H9 (cell line): ENCODE results near the gene KRTAP13-4. TPM values are rescaled to one million over a fixed set of nuclear protein-coding genes. Genes with fewer than 3 reads are reported as not detected.

Source experiments
- DNase-seq: peaks from one replicate; pipeline ENCODE4 v3.0.0-alpha.2; 2017
- H2AFZ ChIP-seq: one replicate; pipeline ENCODE4 v1.6.1; 2013; ENCODE audit warnings: mild to moderate bottlenecking, low read length, control low read depth, moderate library complexity
- H2AK5ac ChIP-seq: 2 replicates; pipeline ENCODE4 v1.6.1; 2013; ENCODE audit warnings: low read length, control low read depth, mixed read lengths; ENCODE audit not compliant: insufficient read length
- H2BK120ac ChIP-seq: one replicate; pipeline ENCODE4 v1.6.1; 2013; ENCODE audit warnings: low read depth, mild to moderate bottlenecking, low read length, control low read depth, inconsistent platforms; ENCODE audit not compliant: poor library complexity, severe bottlenecking
- H2BK12ac ChIP-seq: 2 replicates; pipeline ENCODE4 v1.6.1; 2013; ENCODE audit warnings: low read length, control low read depth, mixed read lengths, low read depth; ENCODE audit not compliant: insufficient read length
- H2BK15ac ChIP-seq: 2 replicates; pipeline ENCODE4 v1.6.1; 2013; ENCODE audit warnings: low read depth, low read length, control low read depth
- H2BK20ac ChIP-seq: one replicate; pipeline ENCODE4 v1.6.1; 2013; ENCODE audit warnings: low read depth, mild to moderate bottlenecking, low read length, control low read depth, inconsistent platforms; ENCODE audit not compliant: poor library complexity, severe bottlenecking
- H2BK5ac ChIP-seq: 2 replicates; pipeline ENCODE4 v1.6.1; 2013; ENCODE audit warnings: low read length, control low read depth, mixed read lengths; ENCODE audit not compliant: insufficient read length
- H3K14ac ChIP-seq: 2 replicates; pipeline ENCODE4 v1.6.1; 2013; ENCODE audit warnings: low read length, control low read depth; ENCODE audit not compliant: insufficient read depth
- H3K18ac ChIP-seq: 2 replicates; pipeline ENCODE4 v1.6.1; 2013; ENCODE audit warnings: low read depth, mild to moderate bottlenecking, mixed read lengths, low read length, control low read depth; ENCODE audit not compliant: insufficient read length
- H3K23ac ChIP-seq: 2 replicates; pipeline ENCODE4 v1.6.1; 2013; ENCODE audit warnings: low read length, control low read depth, mixed read lengths, low read depth; ENCODE audit not compliant: insufficient read length
- H3K23me2 ChIP-seq: 2 replicates; pipeline ENCODE4 v1.6.1; 2013; ENCODE audit warnings: low read depth, mild to moderate bottlenecking, mixed read lengths, low read length, control low read depth; ENCODE audit not compliant: insufficient read length, poor library complexity, severe bottlenecking
- H3K27ac ChIP-seq: 2 replicates; pipeline ENCODE4 v1.5.1; 2013; ENCODE audit warnings: low read length, control low read depth, mixed read lengths, low read depth; ENCODE audit not compliant: insufficient read length
- H3K27me3 ChIP-seq: 2 replicates; pipeline ENCODE4 v1.6.1; 2013; ENCODE audit warnings: low read length, control low read depth, inconsistent platforms; ENCODE audit not compliant: insufficient read depth
- H3K4ac ChIP-seq: 2 replicates; pipeline ENCODE4 v1.6.1; 2013; ENCODE audit warnings: low read depth, mild to moderate bottlenecking, control low read depth, inconsistent platforms, low read length, moderate library complexity
- H3K4me1 ChIP-seq: 2 replicates; pipeline ENCODE4 v1.6.1; 2013; ENCODE audit warnings: low read length, control low read depth, inconsistent platforms; ENCODE audit not compliant: insufficient read depth
- H3K4me2 ChIP-seq: 2 replicates; pipeline ENCODE4 v1.6.1; 2013; ENCODE audit warnings: low read length, control low read depth, mixed read lengths; ENCODE audit not compliant: insufficient read length, insufficient read depth
- H3K56ac ChIP-seq: 2 replicates; pipeline ENCODE4 v1.6.1; 2013; ENCODE audit warnings: low read depth, mild to moderate bottlenecking, mixed read lengths, low read length, control low read depth; ENCODE audit not compliant: insufficient read length
- H3K79me1 ChIP-seq: 2 replicates; pipeline ENCODE4 v1.6.1; 2013; ENCODE audit warnings: low read depth, mild to moderate bottlenecking, moderate library complexity, low read length, control low read depth, inconsistent platforms; ENCODE audit not compliant: insufficient read depth, poor library complexity, severe bottlenecking
- H3K79me2 ChIP-seq: 2 replicates; pipeline ENCODE4 v1.6.1; 2013; ENCODE audit warnings: low read length, control low read depth, inconsistent platforms; ENCODE audit not compliant: insufficient read depth
- H3K9ac ChIP-seq: 2 replicates; pipeline ENCODE4 v1.6.1; 2013; ENCODE audit warnings: low read length, control low read depth, mixed read lengths; ENCODE audit not compliant: insufficient read length; ENCODE audit errors: extremely low read depth
- H3K9me3 ChIP-seq: one replicate; pipeline ENCODE4 v1.6.1; 2013; ENCODE audit warnings: low read depth, low read length, inconsistent platforms; ENCODE audit not compliant: control insufficient read depth
- H3T11ph ChIP-seq: one replicate; pipeline ENCODE4 v1.6.1; 2013; ENCODE audit warnings: mild to moderate bottlenecking, low read length, control low read depth, inconsistent platforms
- H4K20me1 ChIP-seq: one replicate; pipeline ENCODE4 v1.6.1; 2013; ENCODE audit not compliant: control insufficient read depth, insufficient read length, insufficient read depth
- H4K5ac ChIP-seq: 2 replicates; pipeline ENCODE4 v1.6.1; 2013; ENCODE audit warnings: low read depth, mild to moderate bottlenecking, mixed read lengths, low read length, control low read depth; ENCODE audit not compliant: insufficient read length
- H4K8ac ChIP-seq: replicated peaks from 2 replicates; pipeline ENCODE4 v1.6.1; 2013; ENCODE audit warnings: low read length, control low read depth, mixed read lengths, low read depth; ENCODE audit not compliant: insufficient read length
- H4K91ac ChIP-seq: 2 replicates; pipeline ENCODE4 v1.6.1; 2013; ENCODE audit warnings: low read depth, mild to moderate bottlenecking, moderate library complexity, mixed read lengths, low read length, control low read depth; ENCODE audit not compliant: insufficient read length
- H3K27ac Mint-ChIP-seq, 3 experiments: 2 replicates in 2 of 3; 3 replicates in 1 of 3; pipeline ENCODE4 v1.8.0; 2020 to 2021; ENCODE audit warnings: mixed read lengths in 3 of 3, mild to moderate bottlenecking in 1 of 3, moderate library complexity in 1 of 3
- H3K27me3 Mint-ChIP-seq: 2 replicates; pipeline ENCODE4 v1.8.0; 2021; ENCODE audit warnings: low read depth, mild to moderate bottlenecking, moderate library complexity, mixed read lengths
- H3K36me3 Mint-ChIP-seq, 3 experiments: 2 replicates in 2 of 3; 3 replicates in 1 of 3; pipeline ENCODE4 v1.8.0; 2020 to 2021; ENCODE audit warnings: low read depth in 3 of 3, mixed read lengths in 3 of 3; ENCODE audit not compliant: insufficient read depth in 1 of 3
- H3K4me1 Mint-ChIP-seq, 2 experiments: 2 replicates each; pipeline ENCODE4 v1.8.0; 2020; ENCODE audit warnings: mixed read lengths in 2 of 2
- H3K4me3 Mint-ChIP-seq, 2 experiments: 2 replicates in 1 of 2; 3 replicates in 1 of 2; pipeline ENCODE4 v1.8.0; 2020 to 2021; ENCODE audit warnings: mild to moderate bottlenecking in 2 of 2, mixed read lengths in 2 of 2, moderate library complexity in 1 of 2
- H3K9me3 Mint-ChIP-seq, 2 experiments: 2 replicates in 1 of 2; 3 replicates in 1 of 2; pipeline ENCODE4 v1.8.0; 2020; ENCODE audit warnings: mild to moderate bottlenecking in 2 of 2, mixed read lengths in 2 of 2, moderate library complexity in 1 of 2
- CTCF ChIP-seq: fragments of 200-600 bp; sonication (generic); conservative IDR thresholded peaks from 3 replicates; pipeline ENCODE4 v1.8.0; 2021; ENCODE audit warnings: antibody characterized with exemption, mild to moderate bottlenecking
- WGBS: extraction: QIAGEN DNeasy Blood & Tissue Kit; methylation state at CpG from one replicate; pipeline ENCODE4 v1.1.7; 2013; ENCODE audit warnings: missing lambda C conversion rate, low lambda C conversion rate, mixed read lengths; ENCODE audit not compliant: insufficient read length; ENCODE audit errors: extremely low coverage; 5-methylcytosine and 5-hydroxymethylcytosine counted together
- total RNA-seq: library from RNA; stranded (reverse); gene quantifications from 2 replicates; pipeline ENCODE4 v1.2.1, GENCODE V29; 2021

Gene KRTAP13-4
- total RNA-seq, 1 experiment from 2014 or later = 0.39 TPM

- H3K27ac Mint-ChIP-seq = no peak overlapping the region
- no peak overlapping the region for H2BK12ac ChIP-seq
- H4K20me1 ChIP-seq = no peaks in the 10 kb centered on the region
- no peaks in the 10 kb centered on the region for H3K9me3 ChIP-seq
- no peak overlapping the region for H3K4me3 Mint-ChIP-seq
- H2BK15ac ChIP-seq = no peak overlapping the region
- H3K79me2 ChIP-seq = no peaks in the 10 kb centered on the region
- no peak overlapping the region for H2BK20ac ChIP-seq
- H2AFZ ChIP-seq = no peak overlapping the region
- H3K56ac ChIP-seq = no peak overlapping the region
- H3K27ac ChIP-seq = no peak overlapping the region
- H3K36me3 Mint-ChIP-seq = peaks cover 0 to 4% (median 0%) of the 10 kb centered on the region in 3 experiments; a peak in 1 of 7 replicates
- no peak for TF ChIP-seq CTCF
- H3K4me1 Mint-ChIP-seq = peaks cover 8 to 16% of the 10 kb centered on the region in 2 experiments
- no peak overlapping the region for H3K14ac ChIP-seq
- H3K79me1 ChIP-seq = no peaks in the 10 kb centered on the region
- WGBS = no CpG with 5 or more reads among the region's 3 CpGs
- H2BK5ac ChIP-seq = no peak overlapping the region
- H4K5ac ChIP-seq = no peak overlapping the region
- no peak overlapping the region for H3T11ph ChIP-seq
- no peak overlapping the region for H3K4ac ChIP-seq
- no peak overlapping the region for H4K8ac ChIP-seq
- no peaks in the 10 kb centered on the region for H3K23me2 ChIP-seq
- no peak overlapping the region for H4K91ac ChIP-seq
- H3K9me3 Mint-ChIP-seq = no peaks in the 10 kb centered on the region
- no peak overlapping the region for H3K23ac ChIP-seq
- H2AK5ac ChIP-seq = no peak overlapping the region
- H3K27me3 ChIP-seq = no peaks in the 10 kb centered on the region
- no peak overlapping the region for H3K18ac ChIP-seq
- H2BK120ac ChIP-seq = no peak overlapping the region
- H3K4me1 ChIP-seq = peaks cover 3% of the 10 kb centered on the region; the same call in 1 of the 2 replicates
- no peak overlapping the region for H3K9ac ChIP-seq
- H3K4me2 ChIP-seq = no peak overlapping the region
- DNase-seq = no peak
- no peaks in the 10 kb centered on the region for H3K27me3 Mint-ChIP-seq
Measured at GRCh38 chr21:30448514-30448913, 18.5 kb downstream of the KRTAP13-4 start.
